Keratinocyte (primary cell): ENCODE measurements around the gene CRTAP. TPM values are rescaled to one million over a fixed set of nuclear protein-coding genes. Genes with fewer than 3 reads are reported as not detected.
"Not testable (repeated sequence)": the region's sequence is repeated elsewhere in the genome, so short reads cannot be mapped to it uniquely, and the experiment has no call there.

Source experiments
- DNase-seq: peaks from one replicate; pipeline ENCODE4 v3.0.0-alpha.2; 2011; ENCODE audit warnings: low read depth, missing footprints, low spot score
- FAIRE-seq: peaks from 2 replicates; lab custom pipeline; 2011; peaks lifted over from hg19 to GRCh38; lab: Jason Lieb, UNC
- H2AFZ ChIP-seq: 2 replicates; pipeline ENCODE4 v1.6.0; 2012; ENCODE audit warnings: low read length, control low read depth, inconsistent platforms; ENCODE audit not compliant: control insufficient read depth
- H3K27ac ChIP-seq: 2 replicates; pipeline ENCODE4 v1.5.1; 2011; ENCODE audit warnings: low read length; ENCODE audit not compliant: control insufficient read depth, insufficient read depth
- H3K27me3 ChIP-seq: 3 replicates; pipeline ENCODE4 v1.6.0; 2011; ENCODE audit warnings: low read length; ENCODE audit not compliant: control insufficient read depth, insufficient read depth; ENCODE audit errors: extremely low read depth
- H3K36me3 ChIP-seq, 2 experiments: 2 replicates in 1 of 2; 3 replicates in 1 of 2; pipeline ENCODE4 v1.5.1; 2011; ENCODE audit warnings: low read length in 2 of 2, mild to moderate bottlenecking in 1 of 2; ENCODE audit not compliant: control insufficient read depth in 2 of 2, insufficient read depth in 2 of 2; ENCODE audit errors: extremely low read depth in 1 of 2
- H3K4me1 ChIP-seq: 3 replicates; pipeline ENCODE4 v1.5.1; 2011; ENCODE audit warnings: low read length; ENCODE audit not compliant: control insufficient read depth, insufficient read depth; ENCODE audit errors: extremely low read depth
- H3K4me2 ChIP-seq: 3 replicates; pipeline ENCODE4 v1.6.0; 2011; ENCODE audit warnings: low read depth, low read length; ENCODE audit not compliant: control insufficient read depth, insufficient read depth; ENCODE audit errors: extremely low read depth
- H3K4me3 ChIP-seq, 3 experiments: fragments of 200-600 bp in 1 of 3; sonication (generic) in 1 of 3; 2 replicates in 2 of 3; 3 replicates in 1 of 3; pipeline ENCODE4 v1.5.1; 2011 to 2016; ENCODE audit warnings: low read length in 3 of 3, mild to moderate bottlenecking in 3 of 3, control low read depth in 2 of 3, inconsistent platforms in 1 of 3, low read depth in 1 of 3, mixed read lengths in 1 of 3, mixed run types in 1 of 3, moderate library complexity in 1 of 3; ENCODE audit not compliant: control insufficient read depth in 2 of 3, insufficient read depth in 2 of 3; ENCODE audit errors: extremely low read depth in 1 of 3
- H3K79me2 ChIP-seq: 2 replicates; pipeline ENCODE4 v1.6.0; 2012; ENCODE audit warnings: low read length; ENCODE audit not compliant: control insufficient read depth, insufficient read depth
- H3K9ac ChIP-seq: 3 replicates; pipeline ENCODE4 v1.6.0; 2011; ENCODE audit warnings: low read length; ENCODE audit not compliant: control insufficient read depth, insufficient read depth; ENCODE audit errors: extremely low read depth
- H3K9me1 ChIP-seq: 3 replicates; pipeline ENCODE4 v1.6.0; 2011; ENCODE audit warnings: low read length; ENCODE audit not compliant: control insufficient read depth, insufficient read depth; ENCODE audit errors: extremely low read depth
- H3K9me3 ChIP-seq: 2 replicates; pipeline ENCODE4 v1.5.1; 2012; ENCODE audit warnings: low read depth, low read length; ENCODE audit not compliant: control insufficient read depth
- H4K20me1 ChIP-seq: 3 replicates; pipeline ENCODE4 v1.6.0; 2011; ENCODE audit warnings: low read length; ENCODE audit not compliant: control insufficient read depth, insufficient read depth; ENCODE audit errors: extremely low read depth
- EZH2 ChIP-seq: IDR thresholded peaks from one replicate; pipeline ENCODE4 v1.6.1; 2012; ENCODE audit warnings: inconsistent platforms, mild to moderate bottlenecking, low read length, moderate library complexity
- dilution Hi-C: fragments of 300-500 bp; cut with MboI; formaldehyde crosslinking; loops from one replicate; pipeline ENCODE4 v1.7.0; 2020; ENCODE audit warnings: low sequenced_read_pairs; ENCODE audit not compliant: extremely low pct_ligation_motif_present
- polyA plus RNA-seq, 5 experiments: library from polyadenylated mRNA; depleted of rRNA in 3 of 5; stranded (reverse) in 3 of 5; stranded (forward) in 1 of 5; unstranded in 1 of 5; fragments of >200 nt; gene quantifications; 1 replicate in 1 of 5; 2 replicates in 3 of 5; 3 replicates in 1 of 5; pipeline versions ENCODE4 v1.2.1 to v1.2.3, GENCODE V29; 2011 to 2012; ENCODE audit warnings: missing spikeins in 2 of 5, low read depth in 1 of 5, low replicate concordance in 1 of 5
- TF ChIP-seq, protein P1 (sequence below), 3 experiments: IDR thresholded peaks in 1 of 3; conservative IDR thresholded peaks in 1 of 3; optimal IDR thresholded peaks in 1 of 3; 2 replicates in 2 of 3; 3 replicates in 1 of 3; pipeline versions ENCODE3 to v1.5.1; 2011; ENCODE audit warnings: low read length in 3 of 3, mild to moderate bottlenecking in 3 of 3, moderate library complexity in 2 of 3, control low read depth in 1 of 3, inconsistent platforms in 1 of 3; ENCODE audit not compliant: insufficient read depth in 2 of 3; ENCODE audit errors: extremely low read depth in 1 of 3

CRTAP gene
- polyA plus RNA-seq, 1 donor (not counting 4 experiments of a cell fraction or from before 2014, with no cell fraction given): 170 TPM

- H3K79me2 ChIP-seq: peaks cover 1% of the 10 kb centered on the region
These were observed 46.3 kb upstream of the CRTAP start for GRCh38 chr3:33067484-33067883.

DNA sequence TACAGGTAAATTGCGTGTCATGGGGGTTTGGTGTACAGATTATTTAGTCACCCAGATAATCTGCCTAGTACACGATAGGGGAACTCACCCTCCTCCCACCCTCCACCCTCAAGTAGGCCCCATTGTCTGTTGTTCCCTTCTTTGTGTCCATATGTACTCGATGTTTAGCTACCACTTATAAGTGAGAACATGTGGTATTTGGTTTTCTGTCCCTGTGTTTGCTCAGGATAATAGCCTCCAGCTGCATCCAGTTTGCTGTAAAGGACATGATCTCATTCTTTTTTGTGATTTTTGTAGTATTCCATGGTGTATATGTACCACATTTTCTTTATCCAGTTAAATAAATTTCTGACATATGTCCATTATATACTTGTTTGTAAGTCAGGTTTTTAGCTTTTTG, 44.0 kb upstream of the CRTAP start:
- H2AFZ ChIP-seq, FAIRE-seq, dilution Hi-C loops, H3K27ac ChIP-seq, DNase-seq, H3K9me1 ChIP-seq, H3K4me2 ChIP-seq, H4K20me1 ChIP-seq, H3K9me3 ChIP-seq, H3K4me3 ChIP-seq, H3K79me2 ChIP-seq, H3K4me1 ChIP-seq, H3K27me3 ChIP-seq, H3K9ac ChIP-seq: not testable (repeated sequence)
- H3K36me3 ChIP-seq: peaks cover 3 to 13% of the 10 kb centered on the region in 2 experiments

More at GRCh38 chr3:33067484-33067883, 46.3 kb upstream of the CRTAP start:
- peaks cover 3 to 16% of the 10 kb centered on the region in 2 experiments for H3K36me3 ChIP-seq
- dilution Hi-C loops: no loop called here
- H2AFZ ChIP-seq: no peak overlapping the region
- no peak overlapping the region for H3K27ac ChIP-seq
- H4K20me1 ChIP-seq: no peaks in the 10 kb centered on the region
- H3K9ac ChIP-seq: no peak overlapping the region
- H3K9me1 ChIP-seq: no peaks in the 10 kb centered on the region
- no peaks in the 10 kb centered on the region for H3K9me3 ChIP-seq
- no peaks in the 10 kb centered on the region for H3K27me3 ChIP-seq
- FAIRE-seq (no peak), DNase-seq (no peak)
- no peaks in the 10 kb centered on the region for H3K4me1 ChIP-seq
- no peak overlapping the region for H3K4me2 ChIP-seq
- no peak for TF ChIP-seq EZH2
- TF ChIP-seq, protein P1, sequence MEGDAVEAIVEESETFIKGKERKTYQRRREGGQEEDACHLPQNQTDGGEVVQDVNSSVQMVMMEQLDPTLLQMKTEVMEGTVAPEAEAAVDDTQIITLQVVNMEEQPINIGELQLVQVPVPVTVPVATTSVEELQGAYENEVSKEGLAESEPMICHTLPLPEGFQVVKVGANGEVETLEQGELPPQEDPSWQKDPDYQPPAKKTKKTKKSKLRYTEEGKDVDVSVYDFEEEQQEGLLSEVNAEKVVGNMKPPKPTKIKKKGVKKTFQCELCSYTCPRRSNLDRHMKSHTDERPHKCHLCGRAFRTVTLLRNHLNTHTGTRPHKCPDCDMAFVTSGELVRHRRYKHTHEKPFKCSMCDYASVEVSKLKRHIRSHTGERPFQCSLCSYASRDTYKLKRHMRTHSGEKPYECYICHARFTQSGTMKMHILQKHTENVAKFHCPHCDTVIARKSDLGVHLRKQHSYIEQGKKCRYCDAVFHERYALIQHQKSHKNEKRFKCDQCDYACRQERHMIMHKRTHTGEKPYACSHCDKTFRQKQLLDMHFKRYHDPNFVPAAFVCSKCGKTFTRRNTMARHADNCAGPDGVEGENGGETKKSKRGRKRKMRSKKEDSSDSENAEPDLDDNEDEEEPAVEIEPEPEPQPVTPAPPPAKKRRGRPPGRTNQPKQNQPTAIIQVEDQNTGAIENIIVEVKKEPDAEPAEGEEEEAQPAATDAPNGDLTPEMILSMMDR (optimal IDR thresholded peaks at IDR 0.05 in 1 of 3, IDR thresholded peaks at IDR 0.05 in 1 of 3, conservative IDR thresholded peaks at IDR 0.05 in 1 of 3; ENCODE audit: extremely low read depth in 1 of 3, insufficient read depth in 2 of 3, low read length in 3 of 3): no peak
- no peak overlapping the region for H3K4me3 ChIP-seq

DNA sequence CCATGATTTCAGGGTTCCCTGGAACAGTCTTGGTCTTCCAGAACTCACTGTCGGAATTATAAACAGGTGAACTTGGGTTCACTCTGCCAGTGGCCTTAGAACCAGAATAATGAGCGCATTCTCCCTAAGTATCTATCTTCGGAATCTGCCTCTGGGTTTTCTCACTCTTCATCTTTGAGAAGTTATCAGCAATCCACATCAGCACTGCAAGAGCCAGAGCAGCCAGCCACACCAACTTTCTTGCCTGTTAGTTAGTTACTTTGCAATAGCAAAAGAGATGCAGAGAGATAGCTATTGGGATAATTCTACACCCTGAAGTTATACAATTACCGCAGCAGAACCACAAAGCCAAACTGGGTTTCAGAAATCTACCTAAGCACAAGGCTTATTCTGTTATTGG, 42.6 kb upstream of the CRTAP start:
- FAIRE-seq: no peak
- dilution Hi-C loops: no loop called here

More for the DNA sequence above, 42.6 kb upstream of the CRTAP start:
- Histone ChIP-seq H3K79me2 (peaks cover 6% of the 10 kb centered on the region), H3K36me3 (peaks cover 0 to 10% of the 10 kb centered on the region in 2 experiments), H4K20me1 (no peaks in the 10 kb centered on the region), H3K9ac (no peak overlapping the region), H3K4me1 (no peaks in the 10 kb centered on the region), H2AFZ (no peak overlapping the region), H3K27ac (no peak overlapping the region), H3K9me3 (no peaks in the 10 kb centered on the region), H3K27me3 (no peaks in the 10 kb centered on the region), H3K4me2 (no peak overlapping the region), H3K9me1 (no peaks in the 10 kb centered on the region), H3K4me3 (no peak overlapping the region)
- no peak for TF ChIP-seq EZH2
- TF ChIP-seq, protein P1 (optimal IDR thresholded peaks at IDR 0.05 in 1 of 3, IDR thresholded peaks at IDR 0.05 in 1 of 3, conservative IDR thresholded peaks at IDR 0.05 in 1 of 3; ENCODE audit: extremely low read depth in 1 of 3, insufficient read depth in 2 of 3, low read length in 3 of 3): no peak
- DNase-seq: no peak
